HepG2 (cell line): ENCODE results near the gene TCF7L2. TPM values are rescaled to one million over a fixed set of nuclear protein-coding genes. Genes with fewer than 3 reads are reported as not detected.

Experiments
- BRD4 ChIP-seq: sonication (generic); formaldehyde crosslinking; IDR thresholded peaks from 2 replicates; pipeline ENCODE4 v1.4.0; 2020; ENCODE audit warnings: missing genetic modification reagents
- CEBPG ChIP-seq: IDR thresholded peaks from 2 replicates; pipeline ENCODE4 v1.6.1; 2016
- HNRNPUL1 ChIP-seq: fragments of 200-400 bp; formaldehyde crosslinking; IDR thresholded peaks from 2 replicates; pipeline ENCODE4 v1.6.1; 2017; ENCODE audit warnings: low read depth, mild to moderate bottlenecking, low read length, moderate library complexity
- HOXA5 ChIP-seq: sonication (generic); formaldehyde crosslinking; IDR thresholded peaks from 2 replicates; pipeline ENCODE4 v1.4.0; 2020; ENCODE audit warnings: missing genetic modification reagents
- KDM1A ChIP-seq: IDR thresholded peaks from 2 replicates; pipeline ENCODE4 v1.6.1; 2016; ENCODE audit warnings: missing compliant biosample characterization
- KDM5B ChIP-seq: sonication (generic); formaldehyde crosslinking; IDR thresholded peaks from 2 replicates; pipeline ENCODE4 v1.4.0; 2020; ENCODE audit warnings: missing genetic modification reagents, mild to moderate bottlenecking, borderline replicate concordance
- SMAD1 ChIP-seq: sonication (generic); formaldehyde crosslinking; IDR thresholded peaks from 2 replicates; pipeline ENCODE4 v1.4.0; 2020; ENCODE audit warnings: missing genetic modification reagents, low read depth, mild to moderate bottlenecking, borderline replicate concordance
- SRY ChIP-seq: sonication (generic); formaldehyde crosslinking; IDR thresholded peaks from 2 replicates; pipeline ENCODE4 v1.8.0; 2022; ENCODE audit warnings: mild to moderate bottlenecking, missing genetic modification reagents
- TOE1 ChIP-seq: sonication (generic); formaldehyde crosslinking; IDR thresholded peaks from 2 replicates; pipeline ENCODE4 v1.4.0; 2020; ENCODE audit warnings: mild to moderate bottlenecking, missing genetic modification reagents
- ZBTB34 ChIP-seq: sonication (generic); formaldehyde crosslinking; IDR thresholded peaks from 2 replicates; pipeline ENCODE4 v1.8.0; 2022; ENCODE audit warnings: mild to moderate bottlenecking, missing genetic modification reagents
- ZBTB37 ChIP-seq: sonication (generic); formaldehyde crosslinking; IDR thresholded peaks from 2 replicates; pipeline ENCODE4 v1.4.0; 2020; ENCODE audit warnings: mild to moderate bottlenecking, missing genetic modification reagents
- ZFP91 ChIP-seq: sonication (generic); formaldehyde crosslinking; IDR thresholded peaks from 2 replicates; pipeline ENCODE4 v1.9.0; 2022; ENCODE audit warnings: missing genetic modification reagents, mild to moderate bottlenecking, borderline replicate concordance
- ZNF232 ChIP-seq: sonication (generic); formaldehyde crosslinking; IDR thresholded peaks from 2 replicates; pipeline ENCODE4 v1.4.0; 2020; ENCODE audit warnings: missing genetic modification reagents, borderline replicate concordance
- ZNF709 ChIP-seq: sonication (generic); formaldehyde crosslinking; IDR thresholded peaks from 2 replicates; pipeline ENCODE4 v1.5.0; 2020; ENCODE audit warnings: mild to moderate bottlenecking, missing genetic modification reagents
- polyA plus RNA-seq, 8 experiments: library from polyadenylated mRNA; depleted of rRNA in 3 of 8; stranded (reverse) in 7 of 8; unstranded in 1 of 8; fragments of >200 nt; fragmentation: Illumina TruSeq in 4 of 8; extraction: Trizol in 4 of 8; gene quantifications; 2 replicates each; pipeline versions ENCODE4 v1.2.1 to v1.2.3, GENCODE V29; 2011 to 2016; ENCODE audit warnings: low read depth in 4 of 8, missing spikeins in 1 of 8, mixed read lengths in 1 of 8; ENCODE audit not compliant: insufficient read depth in 1 of 8
- total RNA-seq, 5 experiments: library from RNA; depleted of rRNA; stranded (reverse); fragments of >200 nt; fragmentation: Illumina TruSeq; extraction: Trizol; gene quantifications; 2 replicates each; pipeline ENCODE4 v1.2.3, GENCODE V29; 2016; ENCODE audit warnings: low read depth in 1 of 5
- TF ChIP-seq, protein P1 (sequence below): sonication (generic); formaldehyde crosslinking; IDR thresholded peaks from 2 replicates; pipeline ENCODE4 v1.4.0; 2020; ENCODE audit warnings: missing genetic modification reagents
- TF ChIP-seq, protein P2 (sequence below): sonication (generic); formaldehyde crosslinking; conservative IDR thresholded peaks from 2 replicates; pipeline ENCODE4 v1.8.0; 2022; ENCODE audit warnings: low read depth, missing genetic modification reagents
- TF ChIP-seq, protein P3 (sequence below): sonication (generic); formaldehyde crosslinking; conservative IDR thresholded peaks from 2 replicates; pipeline ENCODE4 v1.4.0; 2020; ENCODE audit warnings: missing genetic modification reagents
- TF ChIP-seq, protein P4 (sequence below): sonication (generic); formaldehyde crosslinking; IDR thresholded peaks from 2 replicates; pipeline ENCODE4 v1.4.0; 2020; ENCODE audit warnings: mild to moderate bottlenecking, low read depth, missing genetic modification reagents

TCF7L2 gene
- total and polyA plus RNA-seq, 2 of the 13 experiments (the other 11 are each of a cell fraction or from before 2014, with no cell fraction given): 3.9 to 13.7 TPM

DNA sequence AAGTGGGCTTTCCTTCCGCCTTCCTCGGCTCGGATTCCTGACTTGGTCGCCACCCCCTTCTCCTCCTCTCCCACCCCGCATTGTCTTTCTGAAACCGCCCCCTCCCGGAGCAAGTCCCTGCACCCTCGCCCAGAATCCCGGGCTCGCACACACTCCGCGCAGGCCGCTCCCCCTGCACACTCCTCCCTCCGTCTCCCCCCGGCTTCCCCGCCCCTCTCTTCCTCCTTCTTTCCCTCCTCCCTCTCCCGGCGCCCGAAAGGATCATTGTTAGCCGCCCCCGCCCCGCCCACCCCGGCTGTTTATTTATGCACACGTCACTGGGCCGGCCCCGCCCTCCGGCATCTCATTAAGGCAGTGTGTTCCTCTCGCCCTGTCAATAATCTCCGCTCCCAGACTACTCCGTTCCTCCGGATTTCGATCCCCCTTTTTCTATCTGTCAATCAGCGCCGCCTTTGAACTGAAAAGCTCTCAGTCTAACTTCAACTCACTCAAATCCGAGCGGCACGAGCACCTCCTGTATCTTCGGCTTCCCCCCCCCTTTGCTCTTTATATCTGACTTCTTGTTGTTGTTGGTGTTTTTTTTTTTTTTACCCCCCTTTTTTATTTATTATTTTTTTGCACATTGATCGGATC is at the start of gene TCF7L2 (continued):
- no peak for TF ChIP-seq SMAD1 (CRISPR knock-in tag)
- no peak for TF ChIP-seq TOE1 (CRISPR knock-in tag)
- TF ChIP-seq ZFP91: no peak
- no peak for TF ChIP-seq CEBPG
- TF ChIP-seq HNRNPUL1: no peak
- TF ChIP-seq HOXA5 (CRISPR knock-in tag): no peak
- TF ChIP-seq, protein P1, sequence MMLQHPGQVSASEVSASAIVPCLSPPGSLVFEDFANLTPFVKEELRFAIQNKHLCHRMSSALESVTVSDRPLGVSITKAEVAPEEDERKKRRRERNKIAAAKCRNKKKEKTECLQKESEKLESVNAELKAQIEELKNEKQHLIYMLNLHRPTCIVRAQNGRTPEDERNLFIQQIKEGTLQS (CRISPR knock-in tag): no peak
- TF ChIP-seq, protein P2, sequence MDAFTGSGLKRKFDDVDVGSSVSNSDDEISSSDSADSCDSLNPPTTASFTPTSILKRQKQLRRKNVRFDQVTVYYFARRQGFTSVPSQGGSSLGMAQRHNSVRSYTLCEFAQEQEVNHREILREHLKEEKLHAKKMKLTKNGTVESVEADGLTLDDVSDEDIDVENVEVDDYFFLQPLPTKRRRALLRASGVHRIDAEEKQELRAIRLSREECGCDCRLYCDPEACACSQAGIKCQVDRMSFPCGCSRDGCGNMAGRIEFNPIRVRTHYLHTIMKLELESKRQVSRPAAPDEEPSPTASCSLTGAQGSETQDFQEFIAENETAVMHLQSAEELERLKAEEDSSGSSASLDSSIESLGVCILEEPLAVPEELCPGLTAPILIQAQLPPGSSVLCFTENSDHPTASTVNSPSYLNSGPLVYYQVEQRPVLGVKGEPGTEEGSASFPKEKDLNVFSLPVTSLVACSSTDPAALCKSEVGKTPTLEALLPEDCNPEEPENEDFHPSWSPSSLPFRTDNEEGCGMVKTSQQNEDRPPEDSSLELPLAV (CRISPR knock-in tag): no peak
- 0 out of 2 replicates have a peak, but pooled peaks have one; percentile 6 for TF ChIP-seq BRD4 (CRISPR knock-in tag)
- TF ChIP-seq KDM1A (CRISPR knock-in tag): no peak
- no peak for TF ChIP-seq SRY (CRISPR knock-in tag)
- TF ChIP-seq ZBTB34: no peak
- TF ChIP-seq, protein P3, sequence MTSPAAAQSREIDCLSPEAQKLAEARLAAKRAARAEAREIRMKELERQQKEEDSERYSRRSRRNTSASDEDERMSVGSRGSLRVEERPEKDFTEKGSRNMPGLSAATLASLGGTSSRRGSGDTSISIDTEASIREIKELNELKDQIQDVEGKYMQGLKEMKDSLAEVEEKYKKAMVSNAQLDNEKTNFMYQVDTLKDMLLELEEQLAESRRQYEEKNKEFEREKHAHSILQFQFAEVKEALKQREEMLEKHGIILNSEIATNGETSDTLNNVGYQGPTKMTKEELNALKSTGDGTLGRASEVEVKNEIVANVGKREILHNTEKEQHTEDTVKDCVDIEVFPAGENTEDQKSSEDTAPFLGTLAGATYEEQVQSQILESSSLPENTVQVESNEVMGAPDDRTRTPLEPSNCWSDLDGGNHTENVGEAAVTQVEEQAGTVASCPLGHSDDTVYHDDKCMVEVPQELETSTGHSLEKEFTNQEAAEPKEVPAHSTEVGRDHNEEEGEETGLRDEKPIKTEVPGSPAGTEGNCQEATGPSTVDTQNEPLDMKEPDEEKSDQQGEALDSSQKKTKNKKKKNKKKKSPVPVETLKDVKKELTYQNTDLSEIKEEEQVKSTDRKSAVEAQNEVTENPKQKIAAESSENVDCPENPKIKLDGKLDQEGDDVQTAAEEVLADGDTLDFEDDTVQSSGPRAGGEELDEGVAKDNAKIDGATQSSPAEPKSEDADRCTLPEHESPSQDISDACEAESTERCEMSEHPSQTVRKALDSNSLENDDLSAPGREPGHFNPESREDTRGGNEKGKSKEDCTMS: no peak
- TF ChIP-seq ZNF709 (CRISPR knock-in tag): 0 out of 2 replicates have a peak, but pooled peaks have one; percentile 17
- TF ChIP-seq ZBTB37 (CRISPR knock-in tag): no peak
- no peak for TF ChIP-seq KDM5B (CRISPR knock-in tag)
- TF ChIP-seq, protein P4, sequence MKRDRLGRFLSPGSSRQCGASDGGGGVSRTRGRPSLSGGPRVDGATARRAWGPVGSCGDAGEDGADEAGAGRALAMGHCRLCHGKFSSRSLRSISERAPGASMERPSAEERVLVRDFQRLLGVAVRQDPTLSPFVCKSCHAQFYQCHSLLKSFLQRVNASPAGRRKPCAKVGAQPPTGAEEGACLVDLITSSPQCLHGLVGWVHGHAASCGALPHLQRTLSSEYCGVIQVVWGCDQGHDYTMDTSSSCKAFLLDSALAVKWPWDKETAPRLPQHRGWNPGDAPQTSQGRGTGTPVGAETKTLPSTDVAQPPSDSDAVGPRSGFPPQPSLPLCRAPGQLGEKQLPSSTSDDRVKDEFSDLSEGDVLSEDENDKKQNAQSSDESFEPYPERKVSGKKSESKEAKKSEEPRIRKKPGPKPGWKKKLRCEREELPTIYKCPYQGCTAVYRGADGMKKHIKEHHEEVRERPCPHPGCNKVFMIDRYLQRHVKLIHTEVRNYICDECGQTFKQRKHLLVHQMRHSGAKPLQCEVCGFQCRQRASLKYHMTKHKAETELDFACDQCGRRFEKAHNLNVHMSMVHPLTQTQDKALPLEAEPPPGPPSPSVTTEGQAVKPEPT (CRISPR knock-in tag): 0 out of 2 replicates have a peak, but pooled peaks have one; percentile 9
- TF ChIP-seq ZNF232 (CRISPR knock-in tag): no peak
